Measurements from ENCODE around the gene SPTLC1.

Gene SPTLC1

DNA sequence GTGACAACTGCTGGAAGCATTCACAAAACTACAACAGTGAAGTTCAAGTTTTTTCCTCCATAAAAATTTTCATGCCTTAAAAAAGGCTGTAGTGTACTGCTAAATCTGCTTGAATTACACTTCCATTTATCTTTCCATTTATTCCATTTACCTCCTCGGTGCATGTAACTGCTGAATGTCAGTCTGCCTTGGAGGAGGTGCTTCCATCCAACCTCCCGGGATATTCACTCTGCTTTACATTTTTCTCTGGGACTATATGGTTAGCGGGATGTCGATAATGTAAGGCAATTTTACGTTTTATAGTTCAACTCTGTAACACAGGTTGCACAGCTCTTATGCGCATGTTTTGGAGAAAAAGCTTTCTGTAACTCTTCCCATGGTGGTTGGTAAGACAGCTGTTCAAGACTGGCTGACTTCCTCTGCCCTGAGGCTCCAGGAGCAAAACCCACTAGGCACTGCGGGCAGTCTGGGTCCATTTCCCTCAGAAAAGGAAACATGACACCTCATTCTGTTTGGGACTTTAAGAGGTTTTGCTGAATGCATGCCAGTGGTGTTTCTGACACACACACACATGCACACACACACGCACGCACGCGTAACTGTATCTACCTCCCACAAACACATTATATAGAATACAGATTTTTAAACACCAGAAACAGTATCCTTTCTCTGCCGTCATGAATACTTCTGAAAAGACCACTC is 66.1 kb downstream of the SPTLC1 start:
- Histone ChIP-seq H3K79me2 (ENCODE audit: insufficient read depth, low read length) (no peaks in the 10 kb centered on the region), H3K27me3 (ENCODE audit: insufficient read depth, low read length) (no peaks in the 10 kb centered on the region), H2AFZ (ENCODE audit: low read length) (no peak overlapping the region), H3K9me3 (ENCODE audit: low read length) (peaks cover 2% of the 10 kb centered on the region), H3K4me1 (ENCODE audit: insufficient read depth, low read length, severe bottlenecking) (no peaks in the 10 kb centered on the region), H3K4me2 (ENCODE audit: low read length) (no peak overlapping the region), H3K27ac (ENCODE audit: low read depth, low read length, poor library complexity, severe bottlenecking) (no peak overlapping the region), H4K20me1 (ENCODE audit: insufficient read depth, low read length) (no peaks in the 10 kb centered on the region), H3K4me3 (ENCODE audit: low read depth, low read length, poor library complexity, severe bottlenecking) (no peak overlapping the region), H3K36me3 (ENCODE audit: insufficient read depth, low read length) (peaks cover 77% of the 10 kb centered on the region), H3F3A (ENCODE audit: insufficient read depth, low read length) (no peaks in the 10 kb centered on the region), H3K9me2 (ENCODE audit: low read depth, low read length) (no peaks in the 10 kb centered on the region), H3K9ac (ENCODE audit: low read length) (no peak overlapping the region)
- TF ChIP-seq, protein P1, sequence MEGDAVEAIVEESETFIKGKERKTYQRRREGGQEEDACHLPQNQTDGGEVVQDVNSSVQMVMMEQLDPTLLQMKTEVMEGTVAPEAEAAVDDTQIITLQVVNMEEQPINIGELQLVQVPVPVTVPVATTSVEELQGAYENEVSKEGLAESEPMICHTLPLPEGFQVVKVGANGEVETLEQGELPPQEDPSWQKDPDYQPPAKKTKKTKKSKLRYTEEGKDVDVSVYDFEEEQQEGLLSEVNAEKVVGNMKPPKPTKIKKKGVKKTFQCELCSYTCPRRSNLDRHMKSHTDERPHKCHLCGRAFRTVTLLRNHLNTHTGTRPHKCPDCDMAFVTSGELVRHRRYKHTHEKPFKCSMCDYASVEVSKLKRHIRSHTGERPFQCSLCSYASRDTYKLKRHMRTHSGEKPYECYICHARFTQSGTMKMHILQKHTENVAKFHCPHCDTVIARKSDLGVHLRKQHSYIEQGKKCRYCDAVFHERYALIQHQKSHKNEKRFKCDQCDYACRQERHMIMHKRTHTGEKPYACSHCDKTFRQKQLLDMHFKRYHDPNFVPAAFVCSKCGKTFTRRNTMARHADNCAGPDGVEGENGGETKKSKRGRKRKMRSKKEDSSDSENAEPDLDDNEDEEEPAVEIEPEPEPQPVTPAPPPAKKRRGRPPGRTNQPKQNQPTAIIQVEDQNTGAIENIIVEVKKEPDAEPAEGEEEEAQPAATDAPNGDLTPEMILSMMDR (IDR thresholded peaks at IDR 0.05; ENCODE audit: low read length) = no peak
- TF ChIP-seq EZH2 (IDR thresholded peaks at IDR 0.05; ENCODE audit: borderline replicate concordance, low read length) = no peak

DNA sequence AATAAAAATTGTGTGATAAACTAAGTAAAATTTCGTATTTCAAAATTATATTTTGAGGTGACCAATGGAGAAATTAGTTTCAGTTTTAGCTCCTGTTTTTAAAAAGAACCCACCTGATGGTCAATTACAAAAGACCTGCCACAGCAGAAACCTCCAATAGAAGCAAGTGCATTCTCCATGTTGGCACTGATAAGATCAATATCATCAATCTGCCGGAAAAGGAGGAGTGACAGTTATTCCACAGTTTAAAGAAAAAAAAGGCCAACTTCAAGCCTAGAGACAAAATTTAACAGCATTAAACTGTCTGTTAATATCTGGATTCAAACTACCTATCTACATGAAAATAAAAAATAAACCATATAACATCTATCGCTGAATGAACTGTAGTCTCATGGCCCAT is 67.7 kb downstream of the SPTLC1 start:
- Histone ChIP-seq H3K9me2 (ENCODE audit: low read depth, low read length) (no peaks in the 10 kb centered on the region), H3K36me3 (ENCODE audit: insufficient read depth, low read length) (peaks cover 79% of the 10 kb centered on the region), H3K4me2 (ENCODE audit: low read length) (no peak overlapping the region), H2AFZ (ENCODE audit: low read length) (no peak overlapping the region), H3K9me3 (ENCODE audit: low read length) (peaks cover 4% of the 10 kb centered on the region), H3K4me3 (ENCODE audit: low read depth, low read length, poor library complexity, severe bottlenecking) (no peak overlapping the region), H3K27me3 (ENCODE audit: insufficient read depth, low read length) (no peaks in the 10 kb centered on the region), H3F3A (ENCODE audit: insufficient read depth, low read length) (no peaks in the 10 kb centered on the region), H3K9ac (ENCODE audit: low read length) (no peak overlapping the region), H3K27ac (ENCODE audit: low read depth, low read length, poor library complexity, severe bottlenecking) (no peak overlapping the region), H3K79me2 (ENCODE audit: insufficient read depth, low read length) (no peaks in the 10 kb centered on the region), H4K20me1 (ENCODE audit: insufficient read depth, low read length) (no peaks in the 10 kb centered on the region), H3K4me1 (ENCODE audit: insufficient read depth, low read length, severe bottlenecking) (no peaks in the 10 kb centered on the region)
- TF ChIP-seq, protein P1 (IDR thresholded peaks at IDR 0.05; ENCODE audit: low read length) = no peak
- TF ChIP-seq EZH2 (IDR thresholded peaks at IDR 0.05; ENCODE audit: borderline replicate concordance, low read length) = no peak

DNA sequence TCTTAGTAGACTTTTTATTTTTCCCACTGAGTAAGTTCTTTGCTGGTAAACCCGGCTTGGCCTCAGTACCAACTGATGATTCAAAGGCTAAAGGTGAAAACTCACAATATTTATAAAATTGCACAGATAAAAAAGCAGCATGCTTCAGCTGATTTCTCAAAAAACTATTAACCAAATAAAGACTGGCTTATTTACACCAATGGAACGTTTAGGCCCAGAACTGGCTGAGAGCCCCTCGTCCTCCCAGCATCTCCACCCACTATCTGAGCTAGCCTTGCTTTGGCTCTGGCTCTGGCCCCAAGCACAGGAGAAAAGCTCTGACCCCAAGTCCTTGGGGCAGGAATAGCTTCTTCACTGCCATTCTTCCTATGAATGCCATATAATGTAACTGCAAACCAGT is 68.5 kb downstream of the SPTLC1 start:
- H3K79me2 ChIP-seq (ENCODE audit: insufficient read depth, low read length) = no peaks in the 10 kb centered on the region
- no peak overlapping the region for H3K4me2 ChIP-seq (ENCODE audit: low read length)
- no peak for TF ChIP-seq EZH2 (IDR thresholded peaks at IDR 0.05; ENCODE audit: borderline replicate concordance, low read length)
- TF ChIP-seq, protein P1 (IDR thresholded peaks at IDR 0.05; ENCODE audit: low read length) = no peak
- H3K9me3 ChIP-seq (ENCODE audit: low read length) = peaks cover 10% of the 10 kb centered on the region
- no peak overlapping the region for H3K9ac ChIP-seq (ENCODE audit: low read length)
- H3K27me3 ChIP-seq (ENCODE audit: insufficient read depth, low read length) = no peaks in the 10 kb centered on the region
- H3K4me3 ChIP-seq (ENCODE audit: low read depth, low read length, poor library complexity, severe bottlenecking) = no peak overlapping the region
- H3K4me1 ChIP-seq (ENCODE audit: insufficient read depth, low read length, severe bottlenecking) = no peaks in the 10 kb centered on the region
- H3F3A ChIP-seq (ENCODE audit: insufficient read depth, low read length) = no peaks in the 10 kb centered on the region
- H3K27ac ChIP-seq (ENCODE audit: low read depth, low read length, poor library complexity, severe bottlenecking) = no peak overlapping the region
- H3K9me2 ChIP-seq (ENCODE audit: low read depth, low read length) = no peaks in the 10 kb centered on the region
- peaks cover 82% of the 10 kb centered on the region for H3K36me3 ChIP-seq (ENCODE audit: insufficient read depth, low read length)
- H2AFZ ChIP-seq (ENCODE audit: low read length) = no peak overlapping the region
- no peaks in the 10 kb centered on the region for H4K20me1 ChIP-seq (ENCODE audit: insufficient read depth, low read length)
